Esophagus mucosa (tissue), 1 donor: ENCODE data around the gene EDA. TPM values are rescaled to one million over a fixed set of nuclear protein-coding genes. Genes with fewer than 3 reads are reported as not detected.
A peak's percentile ranks its signal among the peaks of the same experiment; 100 is the strongest.

ENCODE experiments used
- ATAC-seq: fragments of 200-7000 bp; cut with Tn5 transposase; one replicate; pipeline ENCODE4 v1.9.1; 2020
- total RNA-seq: library from RNA; stranded (reverse); gene quantifications from one replicate; pipeline ENCODE4 v1.2.4, GENCODE V29; 2023
- donor health status: DM: yes; HTN: yes; CAD: no.

The EDA gene
- 1.5 TPM for total RNA-seq

- ATAC-seq, result peak; percentile 98
Observed at GRCh38 chrX:69615779-69616456, at the start of gene EDA. EDA (plus strand) TSS chrX:69616113.

GRCh38 chrX:69568828-69569227 is 47.1 kb upstream of the EDA start:
- no peak for ATAC-seq

- no peak for ATAC-seq
Observed at GRCh38 chrX:69597399-69597798, 18.5 kb upstream of the EDA start.

- no peak for ATAC-seq
Observed at GRCh38 chrX:69600182-69600581, 15.7 kb upstream of the EDA start.

- ATAC-seq, result no peak
Observed at GRCh38 chrX:69603566-69604194, 12.2 kb upstream of the EDA start.

GRCh38 chrX:69605521-69605920 is 10.4 kb upstream of the EDA start:
- no peak for ATAC-seq

GRCh38 chrX:69607616-69608015 is 8.3 kb upstream of the EDA start:
- ATAC-seq, result no peak

- ATAC-seq, result no peak
Observed at GRCh38 chrX:69613946-69614345, 2.0 kb upstream of the EDA start.

GRCh38 chrX:69614886-69615285 is 1.0 kb upstream of the EDA start:
- no peak for ATAC-seq

- no peak for ATAC-seq
Observed at GRCh38 chrX:69615342-69615741, 571 bp upstream of the EDA start.

GRCh38 chrX:69616457-69617203 is 717 bp downstream of the EDA start:
- ATAC-seq, result peak; percentile 36

- no peak for ATAC-seq
Observed at GRCh38 chrX:69618803-69619202, 2.9 kb downstream of the EDA start.

GRCh38 chrX:69626129-69626528 is 10.2 kb downstream of the EDA start:
- ATAC-seq, result no peak

GRCh38 chrX:69627744-69628143 is 11.8 kb downstream of the EDA start:
- no peak for ATAC-seq

GRCh38 chrX:69630147-69630546 is 14.2 kb downstream of the EDA start:
- ATAC-seq, result no peak

- ATAC-seq, result no peak
Observed at GRCh38 chrX:69664693-69665092, 48.8 kb downstream of the EDA start.

GRCh38 chrX:69670001-69670555 is 54.2 kb downstream of the EDA start:
- ATAC-seq, result no peak

- no peak for ATAC-seq
Observed at GRCh38 chrX:69674891-69675290, 59.0 kb downstream of the EDA start.

GRCh38 chrX:69705818-69706217 is 89.9 kb downstream of the EDA start:
- no peak for ATAC-seq

GRCh38 chrX:69718102-69718501 is 102.2 kb downstream of the EDA start:
- no peak for ATAC-seq

GRCh38 chrX:69724307-69724706 is 108.4 kb downstream of the EDA start:
- no peak for ATAC-seq

- ATAC-seq, result no peak
Observed at GRCh38 chrX:69740317-69740716, 124.4 kb downstream of the EDA start.

GRCh38 chrX:69741721-69742120 is 125.8 kb downstream of the EDA start:
- ATAC-seq, result no peak

GRCh38 chrX:69746051-69746450 is 130.1 kb downstream of the EDA start:
- no peak for ATAC-seq
